GM19455 (cell line): ENCODE data around the gene SLC29A2.

Experiments used
- ATAC-seq: cut with Tn5 transposase; IDR thresholded peaks from one replicate; pipeline ENCODE4 v1.9.1; 2021; ENCODE audit not compliant: unreplicated experiment

SLC29A2 gene

GRCh38 chr11:66335531-66336233 is 35.9 kb downstream of the SLC29A2 start:
- no peak for ATAC-seq

GRCh38 chr11:66334605-66335442 is 36.7 kb downstream of the SLC29A2 start:
- no peak for ATAC-seq

- ATAC-seq: no peak
Observed at GRCh38 chr11:66333896-66334604, 37.5 kb downstream of the SLC29A2 start.

- ATAC-seq: no peak
Observed at GRCh38 chr11:66333220-66333877, 38.2 kb downstream of the SLC29A2 start.

- no peak for ATAC-seq
Observed at GRCh38 chr11:66332371-66333219, 39.0 kb downstream of the SLC29A2 start.

GRCh38 chr11:66331542-66332370 is 39.8 kb downstream of the SLC29A2 start:
- ATAC-seq: no peak

GRCh38 chr11:66330931-66331330 is 40.6 kb downstream of the SLC29A2 start:
- no peak for ATAC-seq

GRCh38 chr11:66329165-66329673 is 42.3 kb downstream of the SLC29A2 start:
- no peak for ATAC-seq

GRCh38 chr11:66328302-66329144 is 43.0 kb downstream of the SLC29A2 start:
- ATAC-seq: peak; percentile 77

- ATAC-seq: no peak
Observed at GRCh38 chr11:66328031-66328301, 43.6 kb downstream of the SLC29A2 start.

GRCh38 chr11:66327171-66328030 is 44.2 kb downstream of the SLC29A2 start:
- no peak for ATAC-seq

- no peak for ATAC-seq
Observed at GRCh38 chr11:66326261-66327111, 45.1 kb downstream of the SLC29A2 start.

- no peak for ATAC-seq
Observed at GRCh38 chr11:66325263-66325671, 46.3 kb downstream of the SLC29A2 start.

GRCh38 chr11:66324664-66325063 is 46.9 kb downstream of the SLC29A2 start:
- no peak for ATAC-seq

- ATAC-seq: no peak
Observed at GRCh38 chr11:66323684-66324083, 47.9 kb downstream of the SLC29A2 start.

- ATAC-seq: no peak
Observed at GRCh38 chr11:66322732-66323427, 48.7 kb downstream of the SLC29A2 start.
